OCI-LY3 (cell line): Measurements from ENCODE around the gene GINS1.

ENCODE experiments used
- EZH2phosphoT487 ChIP-seq: fragments of 200-600 bp; shearing (Covaris generic); IDR thresholded peaks from 2 replicates; pipeline ENCODE4 v1.6.1; 2018; ENCODE audit warnings: antibody characterized with exemption, mixed run types, low read depth
- TF ChIP-seq, protein P1 (sequence below): fragments of 200-600, 300-600 bp; sonication (generic); IDR thresholded peaks from 2 replicates; pipeline ENCODE4 v1.5.1; 2014; ENCODE audit warnings: antibody characterized with exemption, low read length, low read depth

- TF ChIP-seq, protein P1, sequence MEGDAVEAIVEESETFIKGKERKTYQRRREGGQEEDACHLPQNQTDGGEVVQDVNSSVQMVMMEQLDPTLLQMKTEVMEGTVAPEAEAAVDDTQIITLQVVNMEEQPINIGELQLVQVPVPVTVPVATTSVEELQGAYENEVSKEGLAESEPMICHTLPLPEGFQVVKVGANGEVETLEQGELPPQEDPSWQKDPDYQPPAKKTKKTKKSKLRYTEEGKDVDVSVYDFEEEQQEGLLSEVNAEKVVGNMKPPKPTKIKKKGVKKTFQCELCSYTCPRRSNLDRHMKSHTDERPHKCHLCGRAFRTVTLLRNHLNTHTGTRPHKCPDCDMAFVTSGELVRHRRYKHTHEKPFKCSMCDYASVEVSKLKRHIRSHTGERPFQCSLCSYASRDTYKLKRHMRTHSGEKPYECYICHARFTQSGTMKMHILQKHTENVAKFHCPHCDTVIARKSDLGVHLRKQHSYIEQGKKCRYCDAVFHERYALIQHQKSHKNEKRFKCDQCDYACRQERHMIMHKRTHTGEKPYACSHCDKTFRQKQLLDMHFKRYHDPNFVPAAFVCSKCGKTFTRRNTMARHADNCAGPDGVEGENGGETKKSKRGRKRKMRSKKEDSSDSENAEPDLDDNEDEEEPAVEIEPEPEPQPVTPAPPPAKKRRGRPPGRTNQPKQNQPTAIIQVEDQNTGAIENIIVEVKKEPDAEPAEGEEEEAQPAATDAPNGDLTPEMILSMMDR: no peak
- no peak for TF ChIP-seq EZH2phosphoT487
Measured at GRCh38 chr20:25397821-25398220, 9.7 kb upstream of the GINS1 start.
